ENCODE data around the gene USP28.

Gene USP28

GRCh38 chr11:113907152-113907551 lies 31.8 kb upstream of the USP28 start (continued):
- no peak for TF ChIP-seq ZNF513 (tag by site-specific recombination; IDR thresholded peaks at IDR 0.05)
- no peak for TF ChIP-seq ZNF707 (tag by site-specific recombination; IDR thresholded peaks at IDR 0.05)
- no peak; the same call in 1 of the 2 replicates for TF ChIP-seq ZNF654 (tag by site-specific recombination; IDR thresholded peaks at IDR 0.05; ENCODE audit: low read depth)
- TF ChIP-seq ZNF169 (tag by site-specific recombination; IDR thresholded peaks at IDR 0.05): no peak
- no peak for TF ChIP-seq ZNF354C (tag by site-specific recombination; IDR thresholded peaks at IDR 0.05; ENCODE audit: borderline replicate concordance, low read depth)
- no peak for TF ChIP-seq GLIS2 (tag by site-specific recombination; IDR thresholded peaks at IDR 0.05)
- peak; percentile 69 for TF ChIP-seq PRDM4 (tag by site-specific recombination; IDR thresholded peaks at IDR 0.05)
- TF ChIP-seq ZNF560 (tag by site-specific recombination; IDR thresholded peaks at IDR 0.05; ENCODE audit: borderline replicate concordance): no peak
- no peak for TF ChIP-seq ZNF211 (tag by site-specific recombination; IDR thresholded peaks at IDR 0.05; ENCODE audit: low read depth)
- no peak for TF ChIP-seq ZNF488 (tag by site-specific recombination; IDR thresholded peaks at IDR 0.05)
- TF ChIP-seq ZNF670 (tag by site-specific recombination; IDR thresholded peaks at IDR 0.05; ENCODE audit: low read depth): no peak
- TF ChIP-seq ZNF549 (tag by site-specific recombination; IDR thresholded peaks at IDR 0.05): no peak
- no peak for TF ChIP-seq ZNF529 (tag by site-specific recombination; IDR thresholded peaks at IDR 0.05; ENCODE audit: insufficient replicate concordance)
- TF ChIP-seq ZNF776 (tag by site-specific recombination; IDR thresholded peaks at IDR 0.05; ENCODE audit: borderline replicate concordance): no peak
- TF ChIP-seq GLI4 (tag by site-specific recombination; IDR thresholded peaks at IDR 0.05): no peak
- no peak for TF ChIP-seq ZNF280D (tag by site-specific recombination; IDR thresholded peaks at IDR 0.05)
- no peak for TF ChIP-seq EGR2 (tag by site-specific recombination; IDR thresholded peaks at IDR 0.05; ENCODE audit: low read depth)
- peak; percentile 93; the same call in 1 of the 2 replicates for TF ChIP-seq BCL11A (tag by site-specific recombination; IDR thresholded peaks at IDR 0.05; ENCODE audit: low read depth)
- TF ChIP-seq ZFHX2 (tag by site-specific recombination; conservative IDR thresholded peaks at IDR 0.05): no peak
- no peak for TF ChIP-seq ZNF23 (tag by site-specific recombination; IDR thresholded peaks at IDR 0.05; ENCODE audit: borderline replicate concordance)
- TF ChIP-seq ZNF157 (tag by site-specific recombination; IDR thresholded peaks at IDR 0.05): no peak
- TF ChIP-seq ZNF404 (tag by site-specific recombination; IDR thresholded peaks at IDR 0.05): no peak
- TF ChIP-seq ZXDB (tag by site-specific recombination; IDR thresholded peaks at IDR 0.05): peak; percentile 65; the same call in 1 of the 2 replicates
- TF ChIP-seq ZNF26 (tag by site-specific recombination; IDR thresholded peaks at IDR 0.05): no peak
- no peak for TF ChIP-seq ZNF121 (tag by site-specific recombination; IDR thresholded peaks at IDR 0.05)
- no peak for TF ChIP-seq OVOL3 (tag by site-specific recombination; IDR thresholded peaks at IDR 0.05)
- TF ChIP-seq ZNF112 (tag by site-specific recombination; IDR thresholded peaks at IDR 0.05): no peak
- TF ChIP-seq HOXD13 (CRISPR knock-in tag; IDR thresholded peaks at IDR 0.05; ENCODE audit: borderline replicate concordance): no peak
- no peak for TF ChIP-seq ZNF558 (tag by site-specific recombination; IDR thresholded peaks at IDR 0.05)
- TF ChIP-seq ZNF660 (tag by site-specific recombination; IDR thresholded peaks at IDR 0.05): no peak
- TF ChIP-seq ZNF792 (tag by site-specific recombination; IDR thresholded peaks at IDR 0.05): no peak
- TF ChIP-seq ZNF175 (tag by site-specific recombination; IDR thresholded peaks at IDR 0.05): no peak
- TF ChIP-seq ZNF473 (tag by site-specific recombination; IDR thresholded peaks at IDR 0.05): no peak
- no peak for TF ChIP-seq ZNF768 (tag by site-specific recombination; IDR thresholded peaks at IDR 0.05)
